ENCODE measurements around the gene BRS3.

- no peak for TF ChIP-seq CTCF (IDR thresholded peaks at IDR 0.05)
- no peak for TF ChIP-seq POLR2A (IDR thresholded peaks at IDR 0.05)
- TF ChIP-seq EP300 (IDR thresholded peaks at IDR 0.05), result no peak
These were observed 39.8 kb upstream of the BRS3 start for GRCh38 chrX:136447968-136448367.

All from stomach (tissue), 4 donors.